ENCODE results near the gene ZNF324.
"Not testable (repeated sequence)": the region's sequence is repeated elsewhere in the genome, so short reads cannot be mapped to it uniquely, and the experiment has no call there.

ZNF324 gene
- 32.5 to 39.2 (median 38.7) reads per million in 3 donors for total RNA-seq

- peaks cover 15% of the 10 kb centered on the region for H3K4me1 ChIP-seq (ENCODE audit: control insufficient read depth, insufficient read depth, low read length, poor library complexity, severe bottlenecking)
These were observed at the start of gene ZNF324 for GRCh38 chr19:58466760-58467589. ZNF324 (plus strand) TSS chr19:58467080; CDS start chr19:58469186, 2,106 bp downstream.

GRCh38 chr19:58428617-58429016, 38.3 kb upstream of the ZNF324 start:
- no peak overlapping the region for H3K27ac ChIP-seq (ENCODE audit: insufficient read depth, low read length, poor library complexity, severe bottlenecking)
- no peaks in the 10 kb centered on the region for H3K36me3 ChIP-seq (ENCODE audit: control insufficient read depth, insufficient read depth, low read length)
- no peaks in the 10 kb centered on the region for H3K27me3 ChIP-seq (replicated peaks; ENCODE audit: control insufficient read depth, insufficient read depth, low read length, poor library complexity, severe bottlenecking)
- H3K9me3 ChIP-seq (ENCODE audit: control insufficient read depth, low read length) = peaks cover 37% of the 10 kb centered on the region
- H3K4me3 ChIP-seq (ENCODE audit: insufficient read depth, low read depth, low read length, poor library complexity, severe bottlenecking) = no peak overlapping the region
- H3K4me1 ChIP-seq (ENCODE audit: control insufficient read depth, insufficient read depth, low read length, poor library complexity, severe bottlenecking) = no peaks in the 10 kb centered on the region
- DNase-seq = no peak

More at GRCh38 chr19:58466760-58467589, at the start of gene ZNF324:
- no peaks in the 10 kb centered on the region for H3K9me3 ChIP-seq (ENCODE audit: control insufficient read depth, low read length)
- peaks cover 8% of the 10 kb centered on the region for H3K36me3 ChIP-seq (ENCODE audit: control insufficient read depth, insufficient read depth, low read length)
- peak within 1 kb of the TSS; percentile 98 for H3K4me3 ChIP-seq (ENCODE audit: insufficient read depth, low read depth, low read length, poor library complexity, severe bottlenecking)
- DNase-seq = peak; percentile 92 to 97 (median 94)
- no peaks in the 10 kb centered on the region for H3K27me3 ChIP-seq (replicated peaks; ENCODE audit: control insufficient read depth, insufficient read depth, low read length, poor library complexity, severe bottlenecking)
- peak within 1 kb of the TSS; percentile 96 for H3K27ac ChIP-seq (ENCODE audit: insufficient read depth, low read length, poor library complexity, severe bottlenecking)

- no peak overlapping the region for H3K4me3 ChIP-seq (ENCODE audit: insufficient read depth, low read depth, low read length, poor library complexity, severe bottlenecking)
- no peaks in the 10 kb centered on the region for H3K27me3 ChIP-seq (replicated peaks; ENCODE audit: control insufficient read depth, insufficient read depth, low read length, poor library complexity, severe bottlenecking)
- peaks cover 47% of the 10 kb centered on the region for H3K9me3 ChIP-seq (ENCODE audit: control insufficient read depth, low read length)
- DNase-seq = no peak
- H3K27ac ChIP-seq (ENCODE audit: insufficient read depth, low read length, poor library complexity, severe bottlenecking) = no peak overlapping the region
- peaks cover 9% of the 10 kb centered on the region for H3K36me3 ChIP-seq (ENCODE audit: control insufficient read depth, insufficient read depth, low read length)
- no peaks in the 10 kb centered on the region for H3K4me1 ChIP-seq (ENCODE audit: control insufficient read depth, insufficient read depth, low read length, poor library complexity, severe bottlenecking)
These were observed 37.1 kb upstream of the ZNF324 start for GRCh38 chr19:58429745-58430144.

GRCh38 chr19:58434217-58434616, 32.7 kb upstream of the ZNF324 start:
- Histone ChIP-seq H3K27ac (ENCODE audit: insufficient read depth, low read length, poor library complexity, severe bottlenecking) (no peak overlapping the region), H3K4me3 (ENCODE audit: insufficient read depth, low read depth, low read length, poor library complexity, severe bottlenecking) (no peak overlapping the region), H3K4me1 (ENCODE audit: control insufficient read depth, insufficient read depth, low read length, poor library complexity, severe bottlenecking) (peaks cover under 1% of the 10 kb centered on the region), H3K9me3 (ENCODE audit: control insufficient read depth, low read length) (peaks cover 52% of the 10 kb centered on the region), H3K36me3 (ENCODE audit: control insufficient read depth, insufficient read depth, low read length) (peaks cover 36% of the 10 kb centered on the region), H3K27me3 (replicated peaks; ENCODE audit: control insufficient read depth, insufficient read depth, low read length, poor library complexity, severe bottlenecking) (no peaks in the 10 kb centered on the region)
- no peak for DNase-seq

GRCh38 chr19:58439576-58440554, 27.0 kb upstream of the ZNF324 start, which contains the start of gene ZNF132:
ZNF132 (minus strand) TSS chr19:58440153; CDS start chr19:58439821, 332 bp downstream.
- peaks cover 25% of the 10 kb centered on the region for H3K36me3 ChIP-seq (ENCODE audit: control insufficient read depth, insufficient read depth, low read length)
- H3K4me1 ChIP-seq (ENCODE audit: control insufficient read depth, insufficient read depth, low read length, poor library complexity, severe bottlenecking) = peaks cover 12% of the 10 kb centered on the region
- peaks cover 4% of the 10 kb centered on the region for H3K9me3 ChIP-seq (ENCODE audit: control insufficient read depth, low read length)
- peak within 1 kb of the TSS; percentile 72 for H3K27ac ChIP-seq (ENCODE audit: insufficient read depth, low read length, poor library complexity, severe bottlenecking)
- no peaks in the 10 kb centered on the region for H3K27me3 ChIP-seq (replicated peaks; ENCODE audit: control insufficient read depth, insufficient read depth, low read length, poor library complexity, severe bottlenecking)
- DNase-seq = peak; percentile 91 to 94 (median 94)
- H3K4me3 ChIP-seq (ENCODE audit: insufficient read depth, low read depth, low read length, poor library complexity, severe bottlenecking) = peak within 1 kb of the TSS; percentile 58

GRCh38 chr19:58440556-58440955, 26.3 kb upstream of the ZNF324 start:
- Histone ChIP-seq H3K9me3 (ENCODE audit: control insufficient read depth, low read length) (no peaks in the 10 kb centered on the region), H3K4me1 (ENCODE audit: control insufficient read depth, insufficient read depth, low read length, poor library complexity, severe bottlenecking) (peaks cover 12% of the 10 kb centered on the region), H3K4me3 (ENCODE audit: insufficient read depth, low read depth, low read length, poor library complexity, severe bottlenecking) (peak overlapping the region; percentile 54), H3K36me3 (ENCODE audit: control insufficient read depth, insufficient read depth, low read length) (peaks cover 18% of the 10 kb centered on the region), H3K27ac (ENCODE audit: insufficient read depth, low read length, poor library complexity, severe bottlenecking) (peak overlapping the region; percentile 63), H3K27me3 (replicated peaks; ENCODE audit: control insufficient read depth, insufficient read depth, low read length, poor library complexity, severe bottlenecking) (no peaks in the 10 kb centered on the region)
- no peak for DNase-seq

- DNase-seq; H3K9me3 ChIP-seq (ENCODE audit: control insufficient read depth, low read length); H3K36me3 ChIP-seq (ENCODE audit: control insufficient read depth, insufficient read depth, low read length); H3K27me3 ChIP-seq (replicated peaks; ENCODE audit: control insufficient read depth, insufficient read depth, low read length, poor library complexity, severe bottlenecking); H3K4me3 ChIP-seq (ENCODE audit: insufficient read depth, low read depth, low read length, poor library complexity, severe bottlenecking); H3K27ac ChIP-seq (ENCODE audit: insufficient read depth, low read length, poor library complexity, severe bottlenecking): not testable (repeated sequence)
- peaks cover 12% of the 10 kb centered on the region for H3K4me1 ChIP-seq (ENCODE audit: control insufficient read depth, insufficient read depth, low read length, poor library complexity, severe bottlenecking)
These were observed 23.9 kb upstream of the ZNF324 start for GRCh38 chr19:58442986-58443385.

GRCh38 chr19:58448860-58449259, 18.0 kb upstream of the ZNF324 start:
- H3K4me3 ChIP-seq (ENCODE audit: insufficient read depth, low read depth, low read length, poor library complexity, severe bottlenecking); H3K9me3 ChIP-seq (ENCODE audit: control insufficient read depth, low read length); H3K27ac ChIP-seq (ENCODE audit: insufficient read depth, low read length, poor library complexity, severe bottlenecking); DNase-seq; H3K27me3 ChIP-seq (replicated peaks; ENCODE audit: control insufficient read depth, insufficient read depth, low read length, poor library complexity, severe bottlenecking); H3K4me1 ChIP-seq (ENCODE audit: control insufficient read depth, insufficient read depth, low read length, poor library complexity, severe bottlenecking); H3K36me3 ChIP-seq (ENCODE audit: control insufficient read depth, insufficient read depth, low read length): not testable (repeated sequence)

GRCh38 chr19:58449980-58450379, 16.9 kb upstream of the ZNF324 start:
- H3K36me3 ChIP-seq (ENCODE audit: control insufficient read depth, insufficient read depth, low read length); DNase-seq; H3K27ac ChIP-seq (ENCODE audit: insufficient read depth, low read length, poor library complexity, severe bottlenecking); H3K4me3 ChIP-seq (ENCODE audit: insufficient read depth, low read depth, low read length, poor library complexity, severe bottlenecking); H3K9me3 ChIP-seq (ENCODE audit: control insufficient read depth, low read length); H3K27me3 ChIP-seq (replicated peaks; ENCODE audit: control insufficient read depth, insufficient read depth, low read length, poor library complexity, severe bottlenecking); H3K4me1 ChIP-seq (ENCODE audit: control insufficient read depth, insufficient read depth, low read length, poor library complexity, severe bottlenecking): not testable (repeated sequence)
